ENCODE data around the gene PPP2R1A. TPM values are rescaled to one million over a fixed set of nuclear protein-coding genes. Genes with fewer than 3 reads are reported as not detected.

The PPP2R1A gene
- total and polyA plus RNA-seq, 2 donors (not counting 3 experiments of a cell fraction or from before 2014, with no cell fraction given) = 221 to 253 TPM

GRCh38 chr19:52217576-52217975, 27.7 kb downstream of the PPP2R1A start:
- no peak for FAIRE-seq
- H4K20me1 ChIP-seq (replicated peaks; ENCODE audit: control insufficient read depth, extremely low read depth, insufficient read depth, low read length) = no peaks in the 10 kb centered on the region
- H3K36me3 ChIP-seq (ENCODE audit: control insufficient read depth in 2 of 2, extremely low read depth in 1 of 2, insufficient read depth in 2 of 2, low read length in 2 of 2) = peaks cover 38 to 65% of the 10 kb centered on the region in 2 experiments
- no peak overlapping the region for H3K27ac ChIP-seq (ENCODE audit: insufficient read depth, low read depth, low read length)
- H3K4me1 ChIP-seq (ENCODE audit: control insufficient read depth, extremely low read depth, insufficient read depth, low read length) = no peaks in the 10 kb centered on the region
- H3K4me3 ChIP-seq (replicated peaks in 1 of 3; ENCODE audit: insufficient read depth in 1 of 3, low read depth in 1 of 3, low read length in 3 of 3) = no peak overlapping the region
- H3K9me3 ChIP-seq (replicated peaks; ENCODE audit: control insufficient read depth, insufficient read depth, low read length) = no peaks in the 10 kb centered on the region
- no peaks in the 10 kb centered on the region for H3K9me1 ChIP-seq (replicated peaks; ENCODE audit: control insufficient read depth, extremely low read depth, insufficient read depth, low read length)
- CTCF ChIA-PET = no interaction called here
- H3K4me2 ChIP-seq (ENCODE audit: insufficient read depth, low read length) = no peak overlapping the region
- H3K9ac ChIP-seq (replicated peaks; ENCODE audit: extremely low read depth, insufficient read depth, low read length) = no peak overlapping the region
- no peak for DNase-seq (ENCODE audit: low read depth, low spot score)
- dilution Hi-C loops (cut with MboI; ENCODE audit: extremely low pct_ligation_motif_present, low sequenced_read_pairs) (no loop called here), intact Hi-C loops (cut with micrococcal nuclease) (no loop called here)
- H2AFZ ChIP-seq (ENCODE audit: low read depth, low read length) = no peak overlapping the region
- BruUV-seq (replicated peaks) = no TSS peak
- no peaks in the 10 kb centered on the region for H3K27me3 ChIP-seq (ENCODE audit: control insufficient read depth in 2 of 2, insufficient read depth in 2 of 2, low read length in 2 of 2)
- POLR2A ChIA-PET = no interaction called here
- TF ChIP-seq POLR2A (IDR thresholded peaks at IDR 0.05; ENCODE audit: low read depth, low read length) (no peak), CTCF (IDR thresholded peaks at IDR 0.05; ENCODE audit: extremely low read depth in 1 of 2, insufficient read depth in 1 of 2, low read depth in 1 of 2, low read length in 2 of 2) (no peak)
- H3K79me2 ChIP-seq (ENCODE audit: control insufficient read depth, insufficient read depth, low read length) = no peaks in the 10 kb centered on the region

GRCh38 chr19:52219611-52220010, 29.8 kb downstream of the PPP2R1A start:
- no peaks in the 10 kb centered on the region for H3K79me2 ChIP-seq (ENCODE audit: control insufficient read depth, insufficient read depth, low read length)
- BruUV-seq (replicated peaks) = no TSS peak
- no peak for FAIRE-seq

More at GRCh38 chr19:52219611-52220010, 29.8 kb downstream of the PPP2R1A start:
- Histone ChIP-seq H3K9me1 (replicated peaks; ENCODE audit: control insufficient read depth, extremely low read depth, insufficient read depth, low read length) (no peaks in the 10 kb centered on the region), H3K27me3 (ENCODE audit: control insufficient read depth in 2 of 2, insufficient read depth in 2 of 2, low read length in 2 of 2) (no peaks in the 10 kb centered on the region), H3K4me3 (replicated peaks in 1 of 3; ENCODE audit: insufficient read depth in 1 of 3, low read depth in 1 of 3, low read length in 3 of 3) (no peak overlapping the region), H3K36me3 (ENCODE audit: control insufficient read depth in 2 of 2, extremely low read depth in 1 of 2, insufficient read depth in 2 of 2, low read length in 2 of 2) (peaks cover 41 to 63% of the 10 kb centered on the region in 2 experiments), H4K20me1 (replicated peaks; ENCODE audit: control insufficient read depth, extremely low read depth, insufficient read depth, low read length) (no peaks in the 10 kb centered on the region), H3K4me2 (ENCODE audit: insufficient read depth, low read length) (no peak overlapping the region), H3K27ac (ENCODE audit: insufficient read depth, low read depth, low read length) (no peak overlapping the region), H3K9me3 (replicated peaks; ENCODE audit: control insufficient read depth, insufficient read depth, low read length) (no peaks in the 10 kb centered on the region), H3K9ac (replicated peaks; ENCODE audit: extremely low read depth, insufficient read depth, low read length) (no peak overlapping the region), H2AFZ (ENCODE audit: low read depth, low read length) (no peak overlapping the region), H3K4me1 (ENCODE audit: control insufficient read depth, extremely low read depth, insufficient read depth, low read length) (no peaks in the 10 kb centered on the region)
- POLR2A ChIA-PET = no interaction called here
- TF ChIP-seq MYC (IDR thresholded peaks at IDR 0.05; ENCODE audit: low read depth, low read length) = no peak
- TF ChIP-seq MAX (IDR thresholded peaks at IDR 0.05; ENCODE audit: insufficient read depth, insufficient read length) = no peak
- TF ChIP-seq FOS (IDR thresholded peaks at IDR 0.05; ENCODE audit: borderline replicate concordance, insufficient read depth, low read length) = no peak
- no peak for TF ChIP-seq JUN (IDR thresholded peaks at IDR 0.05; ENCODE audit: borderline replicate concordance, insufficient read depth, insufficient read length, low read depth)
- no peak for TF ChIP-seq GATA2 (IDR thresholded peaks at IDR 0.05; ENCODE audit: insufficient read depth, insufficient read length, low read depth, low read length)
- no peak for TF ChIP-seq EZH2 (IDR thresholded peaks at IDR 0.05; ENCODE audit: borderline replicate concordance, low read depth, low read length, severe bottlenecking)
- intact Hi-C loops (cut with micrococcal nuclease) = no loop called here
- DNase-seq (ENCODE audit: low read depth, low spot score) = no peak
- dilution Hi-C loops (cut with MboI; ENCODE audit: extremely low pct_ligation_motif_present, low sequenced_read_pairs) = no loop called here
- CTCF ChIA-PET = interaction anchor here (1.1 to 1.3 kb wide), 2 partner anchors 18 to 34 kb away, joined by 3 to 5 read pairs; no protein-coding TSS in a partner anchor
